H9 (cell line): ENCODE results near the gene TRIL. TPM values are rescaled to one million over a fixed set of nuclear protein-coding genes. Genes with fewer than 3 reads are reported as not detected.

Source experiments
- DNase-seq: peaks from one replicate; pipeline ENCODE4 v3.0.0-alpha.2; 2017
- H2AFZ ChIP-seq: one replicate; pipeline ENCODE4 v1.6.1; 2013; ENCODE audit warnings: mild to moderate bottlenecking, low read length, control low read depth, moderate library complexity
- H2AK5ac ChIP-seq: 2 replicates; pipeline ENCODE4 v1.6.1; 2013; ENCODE audit warnings: low read length, control low read depth, mixed read lengths; ENCODE audit not compliant: insufficient read length
- H2BK120ac ChIP-seq: one replicate; pipeline ENCODE4 v1.6.1; 2013; ENCODE audit warnings: low read depth, mild to moderate bottlenecking, low read length, control low read depth, inconsistent platforms; ENCODE audit not compliant: poor library complexity, severe bottlenecking
- H2BK12ac ChIP-seq: 2 replicates; pipeline ENCODE4 v1.6.1; 2013; ENCODE audit warnings: low read length, control low read depth, mixed read lengths, low read depth; ENCODE audit not compliant: insufficient read length
- H2BK15ac ChIP-seq: 2 replicates; pipeline ENCODE4 v1.6.1; 2013; ENCODE audit warnings: low read depth, low read length, control low read depth
- H2BK20ac ChIP-seq: one replicate; pipeline ENCODE4 v1.6.1; 2013; ENCODE audit warnings: low read depth, mild to moderate bottlenecking, low read length, control low read depth, inconsistent platforms; ENCODE audit not compliant: poor library complexity, severe bottlenecking
- H2BK5ac ChIP-seq: 2 replicates; pipeline ENCODE4 v1.6.1; 2013; ENCODE audit warnings: low read length, control low read depth, mixed read lengths; ENCODE audit not compliant: insufficient read length
- H3K14ac ChIP-seq: 2 replicates; pipeline ENCODE4 v1.6.1; 2013; ENCODE audit warnings: low read length, control low read depth; ENCODE audit not compliant: insufficient read depth
- H3K18ac ChIP-seq: 2 replicates; pipeline ENCODE4 v1.6.1; 2013; ENCODE audit warnings: low read depth, mild to moderate bottlenecking, mixed read lengths, low read length, control low read depth; ENCODE audit not compliant: insufficient read length
- H3K23ac ChIP-seq: 2 replicates; pipeline ENCODE4 v1.6.1; 2013; ENCODE audit warnings: low read length, control low read depth, mixed read lengths, low read depth; ENCODE audit not compliant: insufficient read length
- H3K23me2 ChIP-seq: 2 replicates; pipeline ENCODE4 v1.6.1; 2013; ENCODE audit warnings: low read depth, mild to moderate bottlenecking, mixed read lengths, low read length, control low read depth; ENCODE audit not compliant: insufficient read length, poor library complexity, severe bottlenecking
- H3K27ac ChIP-seq: 2 replicates; pipeline ENCODE4 v1.5.1; 2013; ENCODE audit warnings: low read length, control low read depth, mixed read lengths, low read depth; ENCODE audit not compliant: insufficient read length
- H3K27me3 ChIP-seq: 2 replicates; pipeline ENCODE4 v1.6.1; 2013; ENCODE audit warnings: low read length, control low read depth, inconsistent platforms; ENCODE audit not compliant: insufficient read depth
- H3K4ac ChIP-seq: 2 replicates; pipeline ENCODE4 v1.6.1; 2013; ENCODE audit warnings: low read depth, mild to moderate bottlenecking, control low read depth, inconsistent platforms, low read length, moderate library complexity
- H3K4me1 ChIP-seq: 2 replicates; pipeline ENCODE4 v1.6.1; 2013; ENCODE audit warnings: low read length, control low read depth, inconsistent platforms; ENCODE audit not compliant: insufficient read depth
- H3K4me2 ChIP-seq: 2 replicates; pipeline ENCODE4 v1.6.1; 2013; ENCODE audit warnings: low read length, control low read depth, mixed read lengths; ENCODE audit not compliant: insufficient read length, insufficient read depth
- H3K56ac ChIP-seq: 2 replicates; pipeline ENCODE4 v1.6.1; 2013; ENCODE audit warnings: low read depth, mild to moderate bottlenecking, mixed read lengths, low read length, control low read depth; ENCODE audit not compliant: insufficient read length
- H3K79me1 ChIP-seq: 2 replicates; pipeline ENCODE4 v1.6.1; 2013; ENCODE audit warnings: low read depth, mild to moderate bottlenecking, moderate library complexity, low read length, control low read depth, inconsistent platforms; ENCODE audit not compliant: insufficient read depth, poor library complexity, severe bottlenecking
- H3K79me2 ChIP-seq: 2 replicates; pipeline ENCODE4 v1.6.1; 2013; ENCODE audit warnings: low read length, control low read depth, inconsistent platforms; ENCODE audit not compliant: insufficient read depth
- H3K9ac ChIP-seq: 2 replicates; pipeline ENCODE4 v1.6.1; 2013; ENCODE audit warnings: low read length, control low read depth, mixed read lengths; ENCODE audit not compliant: insufficient read length; ENCODE audit errors: extremely low read depth
- H3K9me3 ChIP-seq: one replicate; pipeline ENCODE4 v1.6.1; 2013; ENCODE audit warnings: low read depth, low read length, inconsistent platforms; ENCODE audit not compliant: control insufficient read depth
- H3T11ph ChIP-seq: one replicate; pipeline ENCODE4 v1.6.1; 2013; ENCODE audit warnings: mild to moderate bottlenecking, low read length, control low read depth, inconsistent platforms
- H4K20me1 ChIP-seq: one replicate; pipeline ENCODE4 v1.6.1; 2013; ENCODE audit not compliant: control insufficient read depth, insufficient read length, insufficient read depth
- H4K5ac ChIP-seq: 2 replicates; pipeline ENCODE4 v1.6.1; 2013; ENCODE audit warnings: low read depth, mild to moderate bottlenecking, mixed read lengths, low read length, control low read depth; ENCODE audit not compliant: insufficient read length
- H4K8ac ChIP-seq: replicated peaks from 2 replicates; pipeline ENCODE4 v1.6.1; 2013; ENCODE audit warnings: low read length, control low read depth, mixed read lengths, low read depth; ENCODE audit not compliant: insufficient read length
- H4K91ac ChIP-seq: 2 replicates; pipeline ENCODE4 v1.6.1; 2013; ENCODE audit warnings: low read depth, mild to moderate bottlenecking, moderate library complexity, mixed read lengths, low read length, control low read depth; ENCODE audit not compliant: insufficient read length
- H3K27ac Mint-ChIP-seq, 3 experiments: 2 replicates in 2 of 3; 3 replicates in 1 of 3; pipeline ENCODE4 v1.8.0; 2020 to 2021; ENCODE audit warnings: mixed read lengths in 3 of 3, mild to moderate bottlenecking in 1 of 3, moderate library complexity in 1 of 3
- H3K27me3 Mint-ChIP-seq: 2 replicates; pipeline ENCODE4 v1.8.0; 2021; ENCODE audit warnings: low read depth, mild to moderate bottlenecking, moderate library complexity, mixed read lengths
- H3K36me3 Mint-ChIP-seq, 3 experiments: 2 replicates in 2 of 3; 3 replicates in 1 of 3; pipeline ENCODE4 v1.8.0; 2020 to 2021; ENCODE audit warnings: low read depth in 3 of 3, mixed read lengths in 3 of 3; ENCODE audit not compliant: insufficient read depth in 1 of 3
- H3K4me1 Mint-ChIP-seq, 2 experiments: 2 replicates each; pipeline ENCODE4 v1.8.0; 2020; ENCODE audit warnings: mixed read lengths in 2 of 2
- H3K4me3 Mint-ChIP-seq, 2 experiments: 2 replicates in 1 of 2; 3 replicates in 1 of 2; pipeline ENCODE4 v1.8.0; 2020 to 2021; ENCODE audit warnings: mild to moderate bottlenecking in 2 of 2, mixed read lengths in 2 of 2, moderate library complexity in 1 of 2
- H3K9me3 Mint-ChIP-seq, 2 experiments: 2 replicates in 1 of 2; 3 replicates in 1 of 2; pipeline ENCODE4 v1.8.0; 2020; ENCODE audit warnings: mild to moderate bottlenecking in 2 of 2, mixed read lengths in 2 of 2, moderate library complexity in 1 of 2
- WGBS: extraction: QIAGEN DNeasy Blood & Tissue Kit; methylation state at CpG from one replicate; pipeline ENCODE4 v1.1.7; 2013; ENCODE audit warnings: missing lambda C conversion rate, low lambda C conversion rate, mixed read lengths; ENCODE audit not compliant: insufficient read length; ENCODE audit errors: extremely low coverage; 5-methylcytosine and 5-hydroxymethylcytosine counted together
- total RNA-seq: library from RNA; stranded (reverse); gene quantifications from 2 replicates; pipeline ENCODE4 v1.2.1, GENCODE V29; 2021
- TF ChIP-seq, protein P1 (sequence below): fragments of 200-600 bp; sonication (generic); conservative IDR thresholded peaks from 3 replicates; pipeline ENCODE4 v1.8.0; 2021; ENCODE audit warnings: antibody characterized with exemption, mild to moderate bottlenecking

The TRIL gene
- total RNA-seq, 1 experiment from 2014 or later, result 3.1 TPM

DNA sequence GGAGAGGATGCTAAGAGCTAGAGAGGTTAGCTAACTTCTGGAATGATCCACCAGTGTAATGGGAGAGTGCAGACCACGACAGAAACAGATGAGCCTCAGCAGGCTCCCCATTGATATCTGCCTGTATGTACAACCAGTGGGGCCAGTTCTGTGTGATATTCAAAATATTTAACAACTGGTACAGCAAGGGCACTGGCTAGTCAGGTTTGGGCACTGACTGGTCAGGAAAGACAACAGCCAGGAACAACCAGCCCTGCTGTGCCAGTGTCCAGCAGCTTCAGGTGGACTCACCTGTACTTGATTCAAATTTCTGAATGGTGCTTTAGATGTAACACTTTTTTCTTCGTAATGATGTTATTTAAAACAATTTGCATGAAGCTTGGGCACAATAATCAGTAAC, 5.9 kb upstream of the TRIL start:
- Histone ChIP-seq H2BK5ac (no peak overlapping the region), H3K4ac (no peak overlapping the region), H3K79me2 (no peaks in the 10 kb centered on the region), H3K23me2 (no peaks in the 10 kb centered on the region), H3K4me2 (no peak overlapping the region), H4K20me1 (no peaks in the 10 kb centered on the region), H2BK20ac (no peak overlapping the region), H3K79me1 (no peaks in the 10 kb centered on the region), H3K14ac (no peak overlapping the region), H3K27me3 (no peaks in the 10 kb centered on the region), H2AFZ (no peak overlapping the region), H3T11ph (no peak overlapping the region), H2BK12ac (no peak overlapping the region), H3K4me1 (peaks cover 8% of the 10 kb centered on the region; the same call in 1 of the 2 replicates), H3K18ac (no peak overlapping the region), H3K56ac (no peak overlapping the region), H4K8ac (no peak overlapping the region), H2BK120ac (no peak overlapping the region), H4K5ac (no peak overlapping the region), H3K27ac (no peak overlapping the region), H2AK5ac (no peak overlapping the region), H3K9ac (no peak overlapping the region), H4K91ac (no peak overlapping the region), H2BK15ac (no peak overlapping the region), H3K23ac (no peak overlapping the region), H3K9me3 (no peaks in the 10 kb centered on the region)
- no CpG with 5 or more reads among the region's 2 CpGs for WGBS
- Mint-ChIP-seq H3K27me3 (peaks cover 33% of the 10 kb centered on the region), H3K36me3 (peaks cover 0 to 2% (median 0%) of the 10 kb centered on the region in 3 experiments; a peak in 1 of 7 replicates), H3K27ac (no peak overlapping the region), H3K9me3 (no peaks in the 10 kb centered on the region), H3K4me3 (no peak overlapping the region), H3K4me1 (peaks cover 16 to 17% of the 10 kb centered on the region in 2 experiments)
- no peak for DNase-seq
- TF ChIP-seq, protein P1, sequence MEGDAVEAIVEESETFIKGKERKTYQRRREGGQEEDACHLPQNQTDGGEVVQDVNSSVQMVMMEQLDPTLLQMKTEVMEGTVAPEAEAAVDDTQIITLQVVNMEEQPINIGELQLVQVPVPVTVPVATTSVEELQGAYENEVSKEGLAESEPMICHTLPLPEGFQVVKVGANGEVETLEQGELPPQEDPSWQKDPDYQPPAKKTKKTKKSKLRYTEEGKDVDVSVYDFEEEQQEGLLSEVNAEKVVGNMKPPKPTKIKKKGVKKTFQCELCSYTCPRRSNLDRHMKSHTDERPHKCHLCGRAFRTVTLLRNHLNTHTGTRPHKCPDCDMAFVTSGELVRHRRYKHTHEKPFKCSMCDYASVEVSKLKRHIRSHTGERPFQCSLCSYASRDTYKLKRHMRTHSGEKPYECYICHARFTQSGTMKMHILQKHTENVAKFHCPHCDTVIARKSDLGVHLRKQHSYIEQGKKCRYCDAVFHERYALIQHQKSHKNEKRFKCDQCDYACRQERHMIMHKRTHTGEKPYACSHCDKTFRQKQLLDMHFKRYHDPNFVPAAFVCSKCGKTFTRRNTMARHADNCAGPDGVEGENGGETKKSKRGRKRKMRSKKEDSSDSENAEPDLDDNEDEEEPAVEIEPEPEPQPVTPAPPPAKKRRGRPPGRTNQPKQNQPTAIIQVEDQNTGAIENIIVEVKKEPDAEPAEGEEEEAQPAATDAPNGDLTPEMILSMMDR, result no peak
